H1 (cell line): ENCODE measurements around the gene DAPL1. TPM values are rescaled to one million over a fixed set of nuclear protein-coding genes. Genes with fewer than 3 reads are reported as not detected.

Experiments
- CTCF ChIA-PET: fragments of 300-600 bp; sonication (Branson Sonifier 250); formaldehyde crosslinking; loops from one replicate; lab custom pipeline; 2021; ENCODE audit not compliant: partially characterized antibody; lab: Charles Lee
- POLR2A ChIA-PET: fragments of 300-600 bp; sonication (Branson Sonifier 250); formaldehyde crosslinking; loops from one replicate; lab custom pipeline; 2021; ENCODE audit warnings: inconsistent platforms; ENCODE audit not compliant: partially characterized antibody; lab: Charles Lee
- DNase-seq, 2 experiments: peaks; one replicate each; pipeline versions ENCODE4 v3.0.0 to v3.0.0-alpha.2; 2010 to 2022; ENCODE audit warnings: low spot score in 2 of 2, low read depth in 1 of 2, mixed read lengths in 1 of 2
- FAIRE-seq: peaks from 2 replicates; lab custom pipeline; 2011; peaks lifted over from hg19 to GRCh38; lab: Jason Lieb, UNC
- H2AFZ ChIP-seq: 2 replicates; pipeline ENCODE4 v1.8.1; 2012; ENCODE audit warnings: low read length, inconsistent platforms
- H2AK5ac ChIP-seq: 2 replicates; pipeline ENCODE4 v1.6.1; 2013; ENCODE audit warnings: low read depth, low read length
- H2BK120ac ChIP-seq: replicated peaks from 2 replicates; pipeline ENCODE3; 2013; ENCODE audit warnings: low read depth, low read length, inconsistent platforms
- H2BK12ac ChIP-seq: 2 replicates; pipeline ENCODE4 v1.6.1; 2013; ENCODE audit warnings: low read depth, low read length
- H2BK15ac ChIP-seq: 2 replicates; pipeline ENCODE4 v1.6.1; 2013; ENCODE audit warnings: low read length
- H2BK20ac ChIP-seq: 2 replicates; pipeline ENCODE4 v1.6.1; 2013; ENCODE audit warnings: low read length
- H2BK5ac ChIP-seq: 2 replicates; pipeline ENCODE4 v1.6.1; 2013; ENCODE audit warnings: low read depth, low read length
- H3K14ac ChIP-seq: 2 replicates; pipeline ENCODE4 v1.6.1; 2013; ENCODE audit warnings: inconsistent platforms; ENCODE audit not compliant: insufficient read length
- H3K18ac ChIP-seq: 2 replicates; pipeline ENCODE4 v1.6.1; 2013; ENCODE audit warnings: low read length; ENCODE audit errors: extremely low read depth
- H3K23ac ChIP-seq: 2 replicates; pipeline ENCODE4 v1.6.1; 2013; ENCODE audit warnings: inconsistent platforms; ENCODE audit not compliant: insufficient read length
- H3K23me2 ChIP-seq: 2 replicates; pipeline ENCODE4 v1.6.1; 2013; ENCODE audit warnings: low read depth, low read length
- H3K27ac ChIP-seq: 2 replicates; pipeline ENCODE4 v1.6.1; 2011; ENCODE audit warnings: low read depth, low read length, inconsistent platforms
- H3K27me3 ChIP-seq, 4 experiments: replicated peaks in 1 of 4; 1 replicate in 1 of 4; 2 replicates in 3 of 4; pipeline versions ENCODE4 v1.6.1 to v1.8.1; 2011 to 2013; ENCODE audit warnings: low read length in 3 of 4, mild to moderate bottlenecking in 3 of 4, inconsistent platforms in 2 of 4, mixed read lengths in 2 of 4, moderate library complexity in 1 of 4; ENCODE audit not compliant: control insufficient read depth in 3 of 4, insufficient read depth in 3 of 4; ENCODE audit errors: extremely low read depth in 1 of 4
- H3K36me3 ChIP-seq, 4 experiments: 2 replicates each; pipeline versions ENCODE4 v1.6.1 to v1.8.1; 2011 to 2013; ENCODE audit warnings: mild to moderate bottlenecking in 4 of 4, low read length in 3 of 4, moderate library complexity in 2 of 4, control low read depth in 1 of 4, inconsistent platforms in 1 of 4; ENCODE audit not compliant: insufficient read depth in 4 of 4, control insufficient read depth in 2 of 4
- H3K4ac ChIP-seq: replicated peaks from 2 replicates; pipeline ENCODE3; 2013; ENCODE audit warnings: low read length, low read depth, mixed read lengths, inconsistent platforms; ENCODE audit not compliant: insufficient read length
- H3K4me1 ChIP-seq, 4 experiments: replicated peaks in 1 of 4; 1 replicate in 1 of 4; 2 replicates in 3 of 4; pipeline versions ENCODE4 v1.6.1 to v1.8.1; 2011 to 2013; ENCODE audit warnings: low read length in 3 of 4, inconsistent platforms in 2 of 4, mixed read lengths in 1 of 4; ENCODE audit not compliant: insufficient read depth in 4 of 4, control insufficient read depth in 3 of 4
- H3K4me2 ChIP-seq, 2 experiments: 2 replicates each; pipeline versions ENCODE4 v1.6.1 to v1.8.1; 2011 to 2013; ENCODE audit warnings: low read depth in 2 of 2, low read length in 2 of 2, control low read depth in 1 of 2, inconsistent platforms in 1 of 2, mild to moderate bottlenecking in 1 of 2; ENCODE audit not compliant: insufficient read depth in 1 of 2
- H3K4me3 ChIP-seq, 4 experiments: fragments of 200-600, 300-600 bp in 1 of 4; sonication (generic), shearing (Covaris generic), sonication (Bioruptor Twin) in 1 of 4; 2 replicates each; pipeline versions ENCODE4 v1.5.1 to v1.8.1; 2011 to 2016; ENCODE audit warnings: low read length in 4 of 4, low read depth in 3 of 4, control low read depth in 2 of 4, inconsistent platforms in 2 of 4, mild to moderate bottlenecking in 2 of 4, mixed read lengths in 1 of 4, moderate library complexity in 1 of 4; ENCODE audit not compliant: insufficient read depth in 2 of 4; ENCODE audit errors: extremely low read depth in 1 of 4
- H3K56ac ChIP-seq: replicated peaks from 2 replicates; pipeline ENCODE3; 2013; ENCODE audit warnings: low read depth, mild to moderate bottlenecking, mixed read lengths, low read length, inconsistent platforms; ENCODE audit not compliant: insufficient read length
- H3K79me1 ChIP-seq: 2 replicates; pipeline ENCODE4 v1.6.1; 2013; ENCODE audit warnings: low read depth, low read length, control low read depth
- H3K79me2 ChIP-seq, 2 experiments: 2 replicates each; pipeline versions ENCODE4 v1.6.1 to v1.8.1; 2012 to 2013; ENCODE audit warnings: low read length in 2 of 2, mild to moderate bottlenecking in 2 of 2, inconsistent platforms in 1 of 2; ENCODE audit not compliant: insufficient read depth in 2 of 2, control insufficient read depth in 1 of 2
- H3K9ac ChIP-seq, 4 experiments: replicated peaks in 1 of 4; 1 replicate in 1 of 4; 2 replicates in 3 of 4; pipeline versions ENCODE4 v1.6.1 to v1.8.1; 2011 to 2013; ENCODE audit warnings: low read depth in 3 of 4, low read length in 3 of 4, control low read depth in 2 of 4, mild to moderate bottlenecking in 2 of 4, moderate library complexity in 2 of 4, inconsistent platforms in 1 of 4; ENCODE audit errors: extremely low read depth in 1 of 4
- H3K9me3 ChIP-seq, 2 experiments: 2 replicates each; pipeline versions ENCODE4 v1.6.1 to v1.8.1; 2012 to 2013; ENCODE audit warnings: mild to moderate bottlenecking in 2 of 2, moderate library complexity in 2 of 2, control low read depth in 1 of 2, inconsistent platforms in 1 of 2, low read depth in 1 of 2, low read length in 1 of 2, mixed read lengths in 1 of 2; ENCODE audit not compliant: insufficient read depth in 2 of 2
- H4K20me1 ChIP-seq, 2 experiments: replicated peaks in 1 of 2; 2 replicates each; pipeline versions ENCODE3 to v1.8.1; 2011 to 2013; ENCODE audit warnings: inconsistent platforms in 2 of 2, low read length in 2 of 2, mild to moderate bottlenecking in 1 of 2; ENCODE audit not compliant: insufficient read depth in 2 of 2, control insufficient read depth in 1 of 2
- H4K5ac ChIP-seq: 2 replicates; pipeline ENCODE4 v1.6.1; 2013; ENCODE audit warnings: low read length, low read depth, mixed read lengths, inconsistent platforms; ENCODE audit not compliant: insufficient read length
- H4K8ac ChIP-seq: 2 replicates; pipeline ENCODE4 v1.8.0; 2013; ENCODE audit warnings: mild to moderate bottlenecking, moderate library complexity, low read length, inconsistent platforms; ENCODE audit not compliant: insufficient read depth; ENCODE audit errors: extremely low read depth
- H4K91ac ChIP-seq: replicated peaks from 2 replicates; pipeline ENCODE3; 2013; ENCODE audit warnings: low read length, mixed read lengths, inconsistent platforms; ENCODE audit not compliant: insufficient read length
- BACH1 ChIP-seq: IDR thresholded peaks from 2 replicates; pipeline ENCODE4 v1.6.1; 2012; ENCODE audit warnings: low read length, improper control_type of control experiment
- NANOG ChIP-seq: IDR thresholded peaks from 2 replicates; pipeline ENCODE4 v1.6.1; 2011; ENCODE audit warnings: low read length, low read depth, mild to moderate bottlenecking, inconsistent platforms; ENCODE audit not compliant: insufficient read depth, poor library complexity, severe bottlenecking
- POLR2AphosphoS5 ChIP-seq: IDR thresholded peaks from 2 replicates; pipeline ENCODE4 v1.6.1; 2011; ENCODE audit warnings: low read depth, low read length
- WGBS, 2 experiments: shearing (Covaris generic) in 1 of 2; methylation state at CpG; one replicate each; pipeline versions ENCODE4 v1.1.6 to v1.1.7; 2013 to 2015; ENCODE audit warnings: low lambda C conversion rate in 2 of 2, mixed read lengths in 2 of 2, inconsistent platforms in 1 of 2, low coverage in 1 of 2, missing lambda C conversion rate in 1 of 2; ENCODE audit not compliant: insufficient replicate concordance in 2 of 2, insufficient coverage in 1 of 2, insufficient read length in 1 of 2; ENCODE audit errors: extremely low coverage in 1 of 2, missing lambda C conversion rate in 1 of 2; 5-methylcytosine and 5-hydroxymethylcytosine counted together
- polyA plus RNA-seq, 7 experiments: library from polyadenylated mRNA; depleted of rRNA in 3 of 7; stranded (reverse) in 5 of 7; unstranded in 2 of 7; fragments of >200 nt in 5 of 7; fragments of 200-250 nt in 2 of 7; gene quantifications; 1 replicate in 5 of 7; 2 replicates in 1 of 7; 4 replicates in 1 of 7; pipeline versions ENCODE4 v1.2.1 to v1.2.3, GENCODE V29; 2011 to 2013; ENCODE audit warnings: missing spikeins in 2 of 7, mixed read lengths in 2 of 7
- total RNA-seq: library from RNA; stranded (reverse); fragmentation: NEBNext Ultra II Directional; extraction: Animal tissue kit (Norgen Biotek cat#: 25700); gene quantifications from 2 replicates; pipeline ENCODE4 v1.2.1, GENCODE V29; 2021

DAPL1 gene
- total and polyA plus RNA-seq, 2 of the 8 experiments (the other 6 are each of a cell fraction or from before 2014, with no cell fraction given) = not detected

GRCh38 chr2:158805936-158806335 is 10.8 kb downstream of the DAPL1 start:
- no peak overlapping the region for H3K18ac ChIP-seq
- no peaks in the 10 kb centered on the region for H3K79me1 ChIP-seq
- no peaks in the 10 kb centered on the region; the same call in 1 of the 2 replicates for H3K23me2 ChIP-seq
- no peaks in the 10 kb centered on the region for H4K20me1 ChIP-seq
- H4K8ac ChIP-seq = no peak overlapping the region
- POLR2A ChIA-PET = no interaction called here
- FAIRE-seq = no peak
- no peak overlapping the region for H3K27ac ChIP-seq
- no peak overlapping the region for H2BK5ac ChIP-seq
- no peak overlapping the region for H2BK15ac ChIP-seq
- no peaks in the 10 kb centered on the region for H3K36me3 ChIP-seq
- no peak overlapping the region for H3K4me2 ChIP-seq
- no peak overlapping the region for H3K14ac ChIP-seq
- no peaks in the 10 kb centered on the region for H3K4me1 ChIP-seq
- no peak for DNase-seq
- H3K27me3 ChIP-seq = no peaks in the 10 kb centered on the region
- H3K9me3 ChIP-seq = no peaks in the 10 kb centered on the region
- H3K4me3 ChIP-seq = no peak overlapping the region
- no peak overlapping the region for H4K91ac ChIP-seq
- no peak overlapping the region for H4K5ac ChIP-seq
- no peak overlapping the region for H2AFZ ChIP-seq
- 89% methylated on average over 1 of the region's 1 CpG; no CpG with 5 or more reads in 1 of the 2 experiments for WGBS, 2 experiments
- no peak overlapping the region for H3K9ac ChIP-seq
- H3K23ac ChIP-seq = no peak overlapping the region
- H3K79me2 ChIP-seq = no peaks in the 10 kb centered on the region
- no peak overlapping the region for H2BK12ac ChIP-seq
- no peak overlapping the region for H2BK120ac ChIP-seq
- no peak overlapping the region for H2AK5ac ChIP-seq
- no peak overlapping the region for H3K4ac ChIP-seq
- no peak overlapping the region for H3K56ac ChIP-seq
- H2BK20ac ChIP-seq = no peak overlapping the region
- CTCF ChIA-PET = interaction anchor here (0.7 to 0.8 kb wide), 2 partner anchors 9 to 11 kb away, joined by 3 to 4 read pairs; partner anchors contain the start of gene DAPL1
- TF ChIP-seq BACH1 (no peak), NANOG (no peak), POLR2AphosphoS5 (no peak)
